ENCODE measurements around the gene GDNF.

GDNF gene

GRCh38 chr5:37830348-37830747 is 9.5 kb downstream of the GDNF start:
- no peak for ATAC-seq (replicated peaks; ENCODE audit: extremely low read depth, poor library complexity, severe bottlenecking)
- Mint-ChIP-seq H3K36me3 (ENCODE audit: insufficient read depth) (no peaks in the 10 kb centered on the region), H3K4me1 (no peaks in the 10 kb centered on the region), H3K27me3 (peaks cover 79% of the 10 kb centered on the region), H3K9me3 (no peaks in the 10 kb centered on the region), H3K4me3 (no peak overlapping the region), H3K27ac (ENCODE audit: low read depth) (no peak overlapping the region)
- DNase-seq (ENCODE audit: low spot score in 2 of 2): no peak

GRCh38 chr5:37825334-37825915 is 14.4 kb downstream of the GDNF start:
- Mint-ChIP-seq H3K27me3 (peaks cover 46% of the 10 kb centered on the region), H3K27ac (ENCODE audit: low read depth) (no peak overlapping the region), H3K36me3 (ENCODE audit: insufficient read depth) (no peaks in the 10 kb centered on the region), H3K4me3 (no peak overlapping the region), H3K4me1 (no peaks in the 10 kb centered on the region), H3K9me3 (no peaks in the 10 kb centered on the region)
- no peak for ATAC-seq (replicated peaks; ENCODE audit: extremely low read depth, poor library complexity, severe bottlenecking)
- DNase-seq (ENCODE audit: low spot score in 2 of 2): no peak

GRCh38 chr5:37823433-37824152 is 16.2 kb downstream of the GDNF start:
- Mint-ChIP-seq H3K9me3 (no peaks in the 10 kb centered on the region), H3K27me3 (peaks cover 35% of the 10 kb centered on the region), H3K4me3 (no peak overlapping the region), H3K36me3 (ENCODE audit: insufficient read depth) (no peaks in the 10 kb centered on the region), H3K4me1 (no peaks in the 10 kb centered on the region), H3K27ac (ENCODE audit: low read depth) (no peak overlapping the region)
- ATAC-seq (replicated peaks; ENCODE audit: extremely low read depth, poor library complexity, severe bottlenecking): no peak
- no peak for DNase-seq (ENCODE audit: low spot score in 2 of 2)

- Mint-ChIP-seq H3K27ac (ENCODE audit: low read depth) (no peak overlapping the region), H3K4me1 (no peaks in the 10 kb centered on the region), H3K9me3 (no peaks in the 10 kb centered on the region), H3K27me3 (peaks cover 24% of the 10 kb centered on the region), H3K36me3 (ENCODE audit: insufficient read depth) (no peaks in the 10 kb centered on the region), H3K4me3 (no peak overlapping the region)
- no peak for DNase-seq (ENCODE audit: low spot score in 2 of 2)
- ATAC-seq (replicated peaks; ENCODE audit: extremely low read depth, poor library complexity, severe bottlenecking): no peak
Measured at GRCh38 chr5:37816883-37817282, 23.0 kb downstream of the GDNF start.

GRCh38 chr5:37816331-37816730 is 23.5 kb downstream of the GDNF start:
- no peaks in the 10 kb centered on the region for H3K9me3 Mint-ChIP-seq
- H3K36me3 Mint-ChIP-seq (ENCODE audit: insufficient read depth): no peaks in the 10 kb centered on the region
- peaks cover 24% of the 10 kb centered on the region for H3K27me3 Mint-ChIP-seq
- no peak overlapping the region for H3K4me3 Mint-ChIP-seq
- H3K27ac Mint-ChIP-seq (ENCODE audit: low read depth): no peak overlapping the region
- H3K4me1 Mint-ChIP-seq: no peaks in the 10 kb centered on the region
- ATAC-seq (replicated peaks; ENCODE audit: extremely low read depth, poor library complexity, severe bottlenecking) (no peak), DNase-seq (ENCODE audit: low spot score in 2 of 2) (no peak)

GRCh38 chr5:37815913-37816312 is 23.9 kb downstream of the GDNF start:
- Mint-ChIP-seq H3K36me3 (ENCODE audit: insufficient read depth) (no peaks in the 10 kb centered on the region), H3K27ac (ENCODE audit: low read depth) (no peak overlapping the region)

GRCh38 chr5:37814699-37815098 is 25.1 kb downstream of the GDNF start:
- no peak overlapping the region for H3K27ac Mint-ChIP-seq (ENCODE audit: low read depth)
- no peaks in the 10 kb centered on the region for H3K4me1 Mint-ChIP-seq
- H3K4me3 Mint-ChIP-seq: no peak overlapping the region
- H3K27me3 Mint-ChIP-seq: peaks cover 24% of the 10 kb centered on the region
- no peaks in the 10 kb centered on the region for H3K36me3 Mint-ChIP-seq (ENCODE audit: insufficient read depth)
- DNase-seq (ENCODE audit: low spot score in 2 of 2) (no peak), ATAC-seq (replicated peaks; ENCODE audit: extremely low read depth, poor library complexity, severe bottlenecking) (no peak)
- no peaks in the 10 kb centered on the region for H3K9me3 Mint-ChIP-seq

More at GRCh38 chr5:37815913-37816312, 23.9 kb downstream of the GDNF start:
- Mint-ChIP-seq H3K4me1 (no peaks in the 10 kb centered on the region), H3K9me3 (no peaks in the 10 kb centered on the region), H3K27me3 (peaks cover 24% of the 10 kb centered on the region), H3K4me3 (no peak overlapping the region)
- DNase-seq (ENCODE audit: low spot score in 2 of 2) (no peak), ATAC-seq (replicated peaks; ENCODE audit: extremely low read depth, poor library complexity, severe bottlenecking) (no peak)

- Mint-ChIP-seq H3K27ac (ENCODE audit: low read depth) (no peak overlapping the region), H3K4me1 (no peaks in the 10 kb centered on the region), H3K9me3 (no peaks in the 10 kb centered on the region), H3K4me3 (no peak overlapping the region), H3K36me3 (ENCODE audit: insufficient read depth) (no peaks in the 10 kb centered on the region), H3K27me3 (peaks cover 25% of the 10 kb centered on the region)
- DNase-seq (ENCODE audit: low spot score in 2 of 2) (no peak), ATAC-seq (replicated peaks; ENCODE audit: extremely low read depth, poor library complexity, severe bottlenecking) (no peak)
Measured at GRCh38 chr5:37812365-37812764, 27.5 kb downstream of the GDNF start.

GRCh38 chr5:37811866-37812265 is 28.0 kb downstream of the GDNF start:
- peaks cover 25% of the 10 kb centered on the region for H3K27me3 Mint-ChIP-seq
- no peak for ATAC-seq (replicated peaks; ENCODE audit: extremely low read depth, poor library complexity, severe bottlenecking)
- H3K36me3 Mint-ChIP-seq (ENCODE audit: insufficient read depth): no peaks in the 10 kb centered on the region
- H3K9me3 Mint-ChIP-seq: no peaks in the 10 kb centered on the region
- H3K4me3 Mint-ChIP-seq: no peak overlapping the region
- H3K27ac Mint-ChIP-seq (ENCODE audit: low read depth): no peak overlapping the region
- no peaks in the 10 kb centered on the region for H3K4me1 Mint-ChIP-seq
- DNase-seq (ENCODE audit: low spot score in 2 of 2): no peak

- H3K36me3 Mint-ChIP-seq (ENCODE audit: insufficient read depth): no peaks in the 10 kb centered on the region
- ATAC-seq (replicated peaks; ENCODE audit: extremely low read depth, poor library complexity, severe bottlenecking) (no peak), DNase-seq (ENCODE audit: low spot score in 2 of 2) (no peak)
Measured at GRCh38 chr5:37810311-37810710, 29.5 kb downstream of the GDNF start.

GRCh38 chr5:37808945-37809344 is 30.9 kb downstream of the GDNF start:
- peaks cover 19% of the 10 kb centered on the region for H3K27me3 Mint-ChIP-seq
- H3K4me3 Mint-ChIP-seq: no peak overlapping the region
- DNase-seq (ENCODE audit: low spot score in 2 of 2): no peak
- no peaks in the 10 kb centered on the region for H3K9me3 Mint-ChIP-seq
- H3K27ac Mint-ChIP-seq (ENCODE audit: low read depth): no peak overlapping the region
- H3K36me3 Mint-ChIP-seq (ENCODE audit: insufficient read depth): no peaks in the 10 kb centered on the region
- H3K4me1 Mint-ChIP-seq: no peaks in the 10 kb centered on the region
- ATAC-seq (replicated peaks; ENCODE audit: extremely low read depth, poor library complexity, severe bottlenecking): no peak

More at GRCh38 chr5:37810311-37810710, 29.5 kb downstream of the GDNF start:
- H3K27me3 Mint-ChIP-seq: peaks cover 22% of the 10 kb centered on the region
- H3K27ac Mint-ChIP-seq (ENCODE audit: low read depth): no peak overlapping the region
- H3K4me1 Mint-ChIP-seq: no peaks in the 10 kb centered on the region
- no peaks in the 10 kb centered on the region for H3K9me3 Mint-ChIP-seq
- no peak overlapping the region for H3K4me3 Mint-ChIP-seq

GRCh38 chr5:37807621-37808301 is 32.1 kb downstream of the GDNF start:
- Mint-ChIP-seq H3K27ac (ENCODE audit: low read depth) (no peak overlapping the region), H3K9me3 (no peaks in the 10 kb centered on the region), H3K27me3 (peaks cover 19% of the 10 kb centered on the region), H3K4me1 (no peaks in the 10 kb centered on the region), H3K4me3 (no peak overlapping the region), H3K36me3 (ENCODE audit: insufficient read depth) (no peaks in the 10 kb centered on the region)
- ATAC-seq (replicated peaks; ENCODE audit: extremely low read depth, poor library complexity, severe bottlenecking) (no peak), DNase-seq (ENCODE audit: low spot score in 2 of 2) (no peak)

GRCh38 chr5:37807015-37807414 is 32.8 kb downstream of the GDNF start:
- Mint-ChIP-seq H3K36me3 (ENCODE audit: insufficient read depth) (no peaks in the 10 kb centered on the region), H3K4me3 (no peak overlapping the region), H3K9me3 (no peaks in the 10 kb centered on the region), H3K27me3 (peaks cover 19% of the 10 kb centered on the region), H3K4me1 (no peaks in the 10 kb centered on the region), H3K27ac (ENCODE audit: low read depth) (no peak overlapping the region)
- ATAC-seq (replicated peaks; ENCODE audit: extremely low read depth, poor library complexity, severe bottlenecking) (no peak), DNase-seq (ENCODE audit: low spot score in 2 of 2) (no peak)

Measured in central memory CD8-positive, alpha-beta T cell (primary cell).